H1 (cell line): ENCODE data around the gene SPEN. TPM values are rescaled to one million over a fixed set of nuclear protein-coding genes. Genes with fewer than 3 reads are reported as not detected.
A peak's percentile ranks its signal among the peaks of the same experiment; 100 is the strongest.

Experiments used
- CTCF ChIA-PET: fragments of 300-600 bp; sonication (Branson Sonifier 250); formaldehyde crosslinking; loops from one replicate; lab custom pipeline; 2021; ENCODE audit not compliant: partially characterized antibody; lab: Charles Lee
- POLR2A ChIA-PET: fragments of 300-600 bp; sonication (Branson Sonifier 250); formaldehyde crosslinking; loops from one replicate; lab custom pipeline; 2021; ENCODE audit warnings: inconsistent platforms; ENCODE audit not compliant: partially characterized antibody; lab: Charles Lee
- DNase-seq, 2 experiments: peaks; one replicate each; pipeline versions ENCODE4 v3.0.0 to v3.0.0-alpha.2; 2010 to 2022; ENCODE audit warnings: low spot score in 2 of 2, low read depth in 1 of 2, mixed read lengths in 1 of 2
- FAIRE-seq: peaks from 2 replicates; lab custom pipeline; 2011; peaks lifted over from hg19 to GRCh38; lab: Jason Lieb, UNC
- H2AFZ ChIP-seq: 2 replicates; pipeline ENCODE4 v1.8.1; 2012; ENCODE audit warnings: low read length, inconsistent platforms
- H2AK5ac ChIP-seq: 2 replicates; pipeline ENCODE4 v1.6.1; 2013; ENCODE audit warnings: low read depth, low read length
- H2BK120ac ChIP-seq: replicated peaks from 2 replicates; pipeline ENCODE3; 2013; ENCODE audit warnings: low read depth, low read length, inconsistent platforms
- H2BK12ac ChIP-seq: 2 replicates; pipeline ENCODE4 v1.6.1; 2013; ENCODE audit warnings: low read depth, low read length
- H2BK15ac ChIP-seq: 2 replicates; pipeline ENCODE4 v1.6.1; 2013; ENCODE audit warnings: low read length
- H2BK20ac ChIP-seq: 2 replicates; pipeline ENCODE4 v1.6.1; 2013; ENCODE audit warnings: low read length
- H2BK5ac ChIP-seq: 2 replicates; pipeline ENCODE4 v1.6.1; 2013; ENCODE audit warnings: low read depth, low read length
- H3K14ac ChIP-seq: 2 replicates; pipeline ENCODE4 v1.6.1; 2013; ENCODE audit warnings: inconsistent platforms; ENCODE audit not compliant: insufficient read length
- H3K18ac ChIP-seq: 2 replicates; pipeline ENCODE4 v1.6.1; 2013; ENCODE audit warnings: low read length; ENCODE audit errors: extremely low read depth
- H3K23ac ChIP-seq: 2 replicates; pipeline ENCODE4 v1.6.1; 2013; ENCODE audit warnings: inconsistent platforms; ENCODE audit not compliant: insufficient read length
- H3K23me2 ChIP-seq: 2 replicates; pipeline ENCODE4 v1.6.1; 2013; ENCODE audit warnings: low read depth, low read length
- H3K27ac ChIP-seq: 2 replicates; pipeline ENCODE4 v1.6.1; 2011; ENCODE audit warnings: low read depth, low read length, inconsistent platforms
- H3K27me3 ChIP-seq, 4 experiments: replicated peaks in 1 of 4; 1 replicate in 1 of 4; 2 replicates in 3 of 4; pipeline versions ENCODE4 v1.6.1 to v1.8.1; 2011 to 2013; ENCODE audit warnings: low read length in 3 of 4, mild to moderate bottlenecking in 3 of 4, inconsistent platforms in 2 of 4, mixed read lengths in 2 of 4, moderate library complexity in 1 of 4; ENCODE audit not compliant: control insufficient read depth in 3 of 4, insufficient read depth in 3 of 4; ENCODE audit errors: extremely low read depth in 1 of 4
- H3K36me3 ChIP-seq, 4 experiments: 2 replicates each; pipeline versions ENCODE4 v1.6.1 to v1.8.1; 2011 to 2013; ENCODE audit warnings: mild to moderate bottlenecking in 4 of 4, low read length in 3 of 4, moderate library complexity in 2 of 4, control low read depth in 1 of 4, inconsistent platforms in 1 of 4; ENCODE audit not compliant: insufficient read depth in 4 of 4, control insufficient read depth in 2 of 4
- H3K4ac ChIP-seq: replicated peaks from 2 replicates; pipeline ENCODE3; 2013; ENCODE audit warnings: low read length, low read depth, mixed read lengths, inconsistent platforms; ENCODE audit not compliant: insufficient read length
- H3K4me1 ChIP-seq, 4 experiments: replicated peaks in 1 of 4; 1 replicate in 1 of 4; 2 replicates in 3 of 4; pipeline versions ENCODE4 v1.6.1 to v1.8.1; 2011 to 2013; ENCODE audit warnings: low read length in 3 of 4, inconsistent platforms in 2 of 4, mixed read lengths in 1 of 4; ENCODE audit not compliant: insufficient read depth in 4 of 4, control insufficient read depth in 3 of 4
- H3K4me2 ChIP-seq, 2 experiments: 2 replicates each; pipeline versions ENCODE4 v1.6.1 to v1.8.1; 2011 to 2013; ENCODE audit warnings: low read depth in 2 of 2, low read length in 2 of 2, control low read depth in 1 of 2, inconsistent platforms in 1 of 2, mild to moderate bottlenecking in 1 of 2; ENCODE audit not compliant: insufficient read depth in 1 of 2
- H3K4me3 ChIP-seq, 4 experiments: fragments of 200-600, 300-600 bp in 1 of 4; sonication (generic), shearing (Covaris generic), sonication (Bioruptor Twin) in 1 of 4; 2 replicates each; pipeline versions ENCODE4 v1.5.1 to v1.8.1; 2011 to 2016; ENCODE audit warnings: low read length in 4 of 4, low read depth in 3 of 4, control low read depth in 2 of 4, inconsistent platforms in 2 of 4, mild to moderate bottlenecking in 2 of 4, mixed read lengths in 1 of 4, moderate library complexity in 1 of 4; ENCODE audit not compliant: insufficient read depth in 2 of 4; ENCODE audit errors: extremely low read depth in 1 of 4
- H3K56ac ChIP-seq: replicated peaks from 2 replicates; pipeline ENCODE3; 2013; ENCODE audit warnings: low read depth, mild to moderate bottlenecking, mixed read lengths, low read length, inconsistent platforms; ENCODE audit not compliant: insufficient read length
- H3K79me1 ChIP-seq: 2 replicates; pipeline ENCODE4 v1.6.1; 2013; ENCODE audit warnings: low read depth, low read length, control low read depth
- H3K79me2 ChIP-seq, 2 experiments: 2 replicates each; pipeline versions ENCODE4 v1.6.1 to v1.8.1; 2012 to 2013; ENCODE audit warnings: low read length in 2 of 2, mild to moderate bottlenecking in 2 of 2, inconsistent platforms in 1 of 2; ENCODE audit not compliant: insufficient read depth in 2 of 2, control insufficient read depth in 1 of 2
- H3K9ac ChIP-seq, 4 experiments: replicated peaks in 1 of 4; 1 replicate in 1 of 4; 2 replicates in 3 of 4; pipeline versions ENCODE4 v1.6.1 to v1.8.1; 2011 to 2013; ENCODE audit warnings: low read depth in 3 of 4, low read length in 3 of 4, control low read depth in 2 of 4, mild to moderate bottlenecking in 2 of 4, moderate library complexity in 2 of 4, inconsistent platforms in 1 of 4; ENCODE audit errors: extremely low read depth in 1 of 4
- H3K9me3 ChIP-seq, 2 experiments: 2 replicates each; pipeline versions ENCODE4 v1.6.1 to v1.8.1; 2012 to 2013; ENCODE audit warnings: mild to moderate bottlenecking in 2 of 2, moderate library complexity in 2 of 2, control low read depth in 1 of 2, inconsistent platforms in 1 of 2, low read depth in 1 of 2, low read length in 1 of 2, mixed read lengths in 1 of 2; ENCODE audit not compliant: insufficient read depth in 2 of 2
- H4K20me1 ChIP-seq, 2 experiments: replicated peaks in 1 of 2; 2 replicates each; pipeline versions ENCODE3 to v1.8.1; 2011 to 2013; ENCODE audit warnings: inconsistent platforms in 2 of 2, low read length in 2 of 2, mild to moderate bottlenecking in 1 of 2; ENCODE audit not compliant: insufficient read depth in 2 of 2, control insufficient read depth in 1 of 2
- H4K5ac ChIP-seq: 2 replicates; pipeline ENCODE4 v1.6.1; 2013; ENCODE audit warnings: low read length, low read depth, mixed read lengths, inconsistent platforms; ENCODE audit not compliant: insufficient read length
- H4K8ac ChIP-seq: 2 replicates; pipeline ENCODE4 v1.8.0; 2013; ENCODE audit warnings: mild to moderate bottlenecking, moderate library complexity, low read length, inconsistent platforms; ENCODE audit not compliant: insufficient read depth; ENCODE audit errors: extremely low read depth
- H4K91ac ChIP-seq: replicated peaks from 2 replicates; pipeline ENCODE3; 2013; ENCODE audit warnings: low read length, mixed read lengths, inconsistent platforms; ENCODE audit not compliant: insufficient read length
- ZNF274 ChIP-seq: IDR thresholded peaks from 2 replicates; pipeline ENCODE4 v1.7.0; 2012; ENCODE audit warnings: low read length, borderline replicate concordance; ENCODE audit errors: extremely low read depth
- WGBS, 2 experiments: shearing (Covaris generic) in 1 of 2; methylation state at CpG; one replicate each; pipeline versions ENCODE4 v1.1.6 to v1.1.7; 2013 to 2015; ENCODE audit warnings: low lambda C conversion rate in 2 of 2, mixed read lengths in 2 of 2, inconsistent platforms in 1 of 2, low coverage in 1 of 2, missing lambda C conversion rate in 1 of 2; ENCODE audit not compliant: insufficient replicate concordance in 2 of 2, insufficient coverage in 1 of 2, insufficient read length in 1 of 2; ENCODE audit errors: extremely low coverage in 1 of 2, missing lambda C conversion rate in 1 of 2; 5-methylcytosine and 5-hydroxymethylcytosine counted together
- polyA plus RNA-seq, 7 experiments: library from polyadenylated mRNA; depleted of rRNA in 3 of 7; stranded (reverse) in 5 of 7; unstranded in 2 of 7; fragments of >200 nt in 5 of 7; fragments of 200-250 nt in 2 of 7; gene quantifications; 1 replicate in 5 of 7; 2 replicates in 1 of 7; 4 replicates in 1 of 7; pipeline versions ENCODE4 v1.2.1 to v1.2.3, GENCODE V29; 2011 to 2013; ENCODE audit warnings: missing spikeins in 2 of 7, mixed read lengths in 2 of 7
- total RNA-seq: library from RNA; stranded (reverse); fragmentation: NEBNext Ultra II Directional; extraction: Animal tissue kit (Norgen Biotek cat#: 25700); gene quantifications from 2 replicates; pipeline ENCODE4 v1.2.1, GENCODE V29; 2021

SPEN gene
- total and polyA plus RNA-seq, 2 of the 8 experiments (the other 6 are each of a cell fraction or from before 2014, with no cell fraction given), result 12.5 to 52.1 TPM

- Histone ChIP-seq H2AFZ (no peak overlapping the region), H2AK5ac (no peak overlapping the region), H2BK5ac (no peak overlapping the region), H3K9ac (no peak overlapping the region), H3K27me3 (no peaks in the 10 kb centered on the region), H3K23me2 (no peaks in the 10 kb centered on the region), H3K4me3 (no peak overlapping the region), H3K14ac (no peak overlapping the region), H3K4ac (no peak overlapping the region), H3K27ac (no peak overlapping the region), H3K79me1 (no peaks in the 10 kb centered on the region), H4K8ac (no peak overlapping the region), H3K4me1 (no peaks in the 10 kb centered on the region), H3K36me3 (no peaks in the 10 kb centered on the region), H3K23ac (no peak overlapping the region), H3K9me3 (no peaks in the 10 kb centered on the region), H2BK120ac (peak overlapping the region; percentile 54), H3K56ac (no peak overlapping the region), H2BK20ac (no peak overlapping the region), H4K5ac (no peak overlapping the region), H3K4me2 (no peak overlapping the region), H4K20me1 (no peaks in the 10 kb centered on the region), H3K18ac (no peak overlapping the region), H3K79me2 (no peaks in the 10 kb centered on the region), H4K91ac (no peak overlapping the region), H2BK15ac (no peak overlapping the region), H2BK12ac (no peak overlapping the region)
- ChIA-PET POLR2A (interaction anchor here (1.2 to 4.9 kb wide), 3 partner anchors 9 to 29 kb away, joined by 3 to 32 read pairs (median 3); no protein-coding TSS in a partner anchor), CTCF (interaction anchor here (0.6 to 0.7 kb wide), 4 partner anchors 54 to 746 kb away, joined by 3 read pairs; no protein-coding TSS in a partner anchor)
- DNase-seq (no peak), FAIRE-seq (no peak)
- WGBS, 2 experiments, result 92% methylated on average over 3 of the region's 3 CpGs; no CpG with 5 or more reads in 1 of the 2 experiments
- TF ChIP-seq ZNF274, result no peak
Measured at GRCh38 chr1:15820478-15820877, 27.0 kb upstream of the SPEN start.
